GM15510 (cell line): ENCODE results near the gene PCMTD2.

ENCODE experiments used
- POLR2A ChIP-seq: IDR thresholded peaks from 3 replicates; pipeline ENCODE4 v1.6.1; 2011; ENCODE audit warnings: borderline replicate concordance; ENCODE audit not compliant: insufficient read length; ENCODE audit errors: extremely low read depth

The PCMTD2 gene

DNA sequence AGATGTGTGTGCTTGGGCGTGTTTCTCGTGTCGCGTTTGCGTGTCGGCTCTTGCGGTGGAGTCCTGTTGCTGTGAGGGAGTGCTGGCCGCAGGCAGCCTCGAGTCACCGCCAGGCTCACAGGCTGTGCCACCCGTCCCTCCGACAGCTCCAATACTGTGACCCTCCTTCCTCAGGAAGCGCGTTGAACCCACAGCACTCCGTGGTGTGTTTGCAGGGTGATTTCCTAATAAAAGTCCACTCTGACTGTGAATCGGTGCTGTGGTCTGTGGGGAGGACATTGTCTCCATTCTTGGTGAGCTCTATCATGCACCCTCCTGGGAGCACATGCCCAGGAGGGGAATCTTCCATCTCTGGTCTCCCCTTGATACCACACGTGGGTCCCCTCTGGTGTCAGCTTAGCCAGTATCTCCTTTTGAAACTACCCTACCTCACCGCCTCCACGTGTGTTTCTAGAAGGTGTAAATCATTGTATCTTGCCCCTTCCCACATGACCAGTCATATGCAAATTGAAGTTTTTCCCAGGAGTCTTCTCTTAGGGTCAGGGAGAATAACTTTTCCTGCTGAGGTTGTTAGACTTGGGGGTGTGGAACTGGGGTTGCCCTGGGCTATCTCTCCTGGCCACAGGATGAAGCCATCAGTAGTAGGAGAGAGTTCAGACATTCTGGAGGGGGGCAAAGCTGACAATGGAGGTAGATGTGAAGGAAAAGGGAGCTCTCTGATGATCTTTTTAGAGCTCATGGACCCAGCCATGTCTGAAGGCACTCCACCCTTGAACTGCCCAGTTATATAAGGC is 13.3 kb upstream of the PCMTD2 start:
- no peak for TF ChIP-seq POLR2A

DNA sequence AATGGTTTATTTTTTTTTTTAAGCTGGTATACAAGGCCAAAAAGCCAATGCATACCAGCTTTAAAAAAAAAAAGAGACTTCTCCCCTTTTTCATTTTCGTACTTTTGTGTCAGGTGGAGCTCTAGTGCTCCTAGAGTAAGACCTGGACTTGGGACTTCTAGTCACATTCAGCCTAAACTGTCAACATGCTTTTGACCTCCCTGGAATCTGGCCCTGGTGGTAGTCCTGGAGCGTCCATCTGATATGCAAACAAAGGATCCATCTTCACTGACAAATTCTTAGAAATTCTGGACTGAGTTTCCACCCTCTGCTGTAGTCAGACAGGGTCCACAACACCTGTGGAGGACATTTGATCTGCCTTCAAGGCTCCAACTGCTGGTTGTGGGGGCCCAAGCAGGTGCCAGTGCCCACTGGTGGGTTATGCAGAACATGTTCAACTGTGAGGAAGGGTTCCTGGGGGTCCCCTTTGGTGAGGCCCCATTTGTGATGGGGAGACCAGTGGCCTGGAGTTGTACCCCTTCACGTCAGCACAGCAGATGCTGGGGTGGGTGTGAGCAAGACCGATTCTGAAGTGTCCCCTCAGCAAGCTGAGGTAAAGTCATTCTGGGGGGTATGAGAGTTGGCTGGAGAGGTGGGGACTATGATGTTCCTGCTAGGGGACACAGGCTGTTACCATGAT is 12.6 kb upstream of the PCMTD2 start:
- TF ChIP-seq POLR2A: no peak

DNA sequence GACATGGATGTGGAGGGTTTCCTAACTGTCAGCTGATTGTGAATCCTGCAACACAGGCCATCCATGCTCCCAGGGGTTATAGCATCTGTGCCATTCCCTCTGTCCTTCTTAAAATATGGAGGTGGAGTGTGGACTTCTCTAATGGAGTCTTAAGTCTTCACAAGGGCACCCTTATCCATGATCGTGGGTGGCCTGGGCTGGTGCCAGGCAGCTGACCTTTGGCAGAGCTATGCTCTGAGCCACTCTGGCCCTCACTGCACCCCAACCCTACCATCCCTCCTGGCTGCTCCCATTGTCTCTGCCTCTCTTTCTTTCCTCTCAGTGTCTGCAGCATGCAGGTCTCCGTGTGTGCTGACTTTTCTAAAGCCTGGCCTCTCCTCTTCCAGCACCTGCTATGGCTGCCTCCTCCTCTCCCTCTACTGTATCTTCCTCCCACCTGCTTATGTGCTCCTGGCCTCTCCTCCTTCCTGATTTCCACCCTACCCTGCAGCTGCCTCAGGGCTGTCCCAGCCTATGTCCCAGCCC is 11.2 kb upstream of the PCMTD2 start:
- no peak for TF ChIP-seq POLR2A

DNA sequence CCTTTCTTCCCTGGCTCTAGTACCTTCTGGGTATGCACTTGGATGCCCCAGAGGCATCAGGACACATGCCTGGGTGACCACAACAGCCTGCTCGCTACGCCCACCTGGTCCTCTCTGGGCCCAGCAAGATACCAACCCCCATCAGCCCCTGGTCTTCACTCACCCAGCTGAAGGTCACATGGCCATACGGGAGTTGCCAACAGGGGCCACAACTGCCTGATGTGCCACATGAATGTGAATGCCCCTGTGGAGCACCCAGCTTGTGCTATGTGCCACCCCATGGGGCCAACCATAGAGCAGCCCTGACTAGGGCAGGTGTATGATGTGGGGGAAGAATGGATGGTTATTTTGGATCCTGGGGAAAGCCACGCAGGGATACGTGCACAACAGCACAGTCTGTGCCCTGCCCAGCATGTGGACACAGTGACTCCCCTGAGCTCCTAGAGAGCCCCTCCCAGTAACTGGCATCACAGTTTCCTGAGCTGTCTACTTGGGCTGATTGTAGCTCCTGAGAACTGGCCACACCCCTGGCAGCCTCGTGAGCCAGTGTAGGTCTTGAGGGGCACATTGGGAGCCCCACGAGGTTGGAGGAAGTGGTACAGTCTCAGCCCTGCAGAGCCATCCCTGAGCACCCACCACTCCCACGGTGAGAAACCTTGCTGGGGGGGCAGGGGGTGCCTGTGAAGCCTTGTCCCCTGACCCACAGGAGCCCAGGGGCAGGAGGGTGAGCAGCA is 10.5 kb upstream of the PCMTD2 start:
- no peak for TF ChIP-seq POLR2A

DNA sequence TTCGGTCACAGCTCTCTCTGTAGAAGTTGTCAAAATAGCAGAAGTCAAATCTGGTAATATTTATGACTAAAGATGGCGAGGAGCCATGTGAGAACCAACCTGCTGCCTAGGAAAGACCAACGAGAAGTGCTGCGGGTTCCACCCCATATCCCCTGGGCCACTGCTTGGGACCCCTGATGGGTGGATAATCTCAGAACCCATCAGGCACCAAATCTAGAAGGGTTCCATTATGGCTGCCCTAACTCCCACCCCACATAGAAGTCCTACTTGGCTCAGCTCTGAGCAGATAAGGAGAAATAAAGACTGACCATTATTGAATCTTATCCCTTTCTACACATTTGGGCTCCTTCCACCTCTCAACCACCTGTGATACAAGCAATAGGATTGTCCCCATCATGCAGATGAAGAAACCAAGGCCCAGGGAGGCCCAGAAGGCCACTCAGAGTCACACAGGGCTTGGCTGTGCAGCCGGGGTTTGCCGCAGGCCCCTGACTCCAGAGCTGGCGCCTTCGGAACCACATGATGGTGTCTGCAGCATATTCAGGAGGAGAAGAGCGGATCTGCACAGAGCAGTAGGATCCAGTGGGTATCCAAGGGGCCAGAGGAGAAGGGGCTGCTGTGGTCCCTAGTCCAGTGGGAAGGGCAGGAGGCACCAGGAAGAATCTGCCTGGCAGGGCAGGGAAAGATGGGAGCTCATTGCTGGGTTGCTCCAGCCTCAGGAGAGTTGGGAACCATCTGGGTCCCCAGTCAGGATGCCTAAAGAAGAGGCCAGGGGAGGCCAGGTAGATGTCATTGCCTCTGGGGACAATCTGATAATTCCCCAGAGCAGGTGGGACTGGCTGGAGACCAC is 9.6 kb upstream of the PCMTD2 start:
- TF ChIP-seq POLR2A: no peak

- no peak for TF ChIP-seq POLR2A
These were observed 8.8 kb upstream of the PCMTD2 start for GRCh38 chr20:64246616-64247306.

- no peak for TF ChIP-seq POLR2A
These were observed 8.3 kb upstream of the PCMTD2 start for GRCh38 chr20:64247307-64247618.

GRCh38 chr20:64247970-64248841 is 7.3 kb upstream of the PCMTD2 start:
- TF ChIP-seq POLR2A: no peak

- TF ChIP-seq POLR2A: no peak
These were observed 5.5 kb upstream of the PCMTD2 start for GRCh38 chr20:64250027-64250426.

DNA sequence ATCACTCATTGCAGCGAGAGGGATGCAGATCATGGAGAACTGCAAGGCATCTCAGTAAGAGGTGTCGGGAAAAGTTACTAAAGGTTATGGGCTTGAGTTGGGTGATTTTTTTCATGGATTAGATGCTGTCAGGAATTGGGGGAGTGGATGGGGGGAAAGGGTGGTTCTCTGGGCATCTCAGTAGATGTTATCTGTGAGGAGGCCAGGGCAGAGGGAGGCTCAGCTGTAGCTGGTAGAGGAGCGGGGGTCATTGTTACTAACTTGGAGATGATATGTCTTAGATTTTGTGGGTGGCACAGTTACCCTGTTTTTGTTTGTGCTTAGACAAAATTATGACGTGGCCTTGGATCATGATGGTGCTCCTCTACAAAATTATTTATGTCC is 2.6 kb upstream of the PCMTD2 start:
- TF ChIP-seq POLR2A: no peak

GRCh38 chr20:64253443-64253842 is 2.1 kb upstream of the PCMTD2 start:
- no peak for TF ChIP-seq POLR2A

GRCh38 chr20:64254156-64254555 is 1.4 kb upstream of the PCMTD2 start:
- TF ChIP-seq POLR2A: no peak

- TF ChIP-seq POLR2A: no peak
These were observed 782 bp upstream of the PCMTD2 start for GRCh38 chr20:64254571-64255360.

DNA sequence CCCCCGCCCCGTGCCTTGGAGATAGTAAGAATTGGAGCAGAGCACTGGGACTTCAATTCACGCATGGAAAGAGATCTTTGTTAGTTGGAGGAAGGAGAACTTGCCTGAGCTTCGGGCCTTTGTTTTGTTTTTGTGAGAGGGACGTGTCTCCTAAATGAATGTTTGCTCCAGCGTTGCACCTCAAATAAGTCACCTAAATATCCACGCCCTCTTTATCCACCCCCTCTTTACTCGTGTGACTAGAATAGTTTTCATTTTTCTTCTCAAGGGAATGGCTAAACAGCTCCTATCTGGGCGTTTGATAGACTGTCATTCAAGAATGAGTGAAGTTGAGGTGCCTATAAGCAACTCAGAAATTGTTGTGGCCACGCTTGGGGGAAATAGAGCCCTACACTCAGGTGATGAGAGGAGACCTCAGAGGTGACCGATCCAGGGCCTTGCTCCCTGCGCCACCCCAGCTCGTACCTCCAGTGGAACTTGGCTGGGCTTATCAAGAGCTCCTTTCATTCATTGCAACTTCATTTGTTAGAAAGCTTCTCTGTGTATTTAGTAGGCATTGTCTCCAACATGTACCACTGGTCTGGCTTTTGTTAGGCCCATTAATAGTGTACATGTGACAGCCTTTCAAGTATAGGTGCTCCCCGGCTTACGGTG is 861 bp downstream of the PCMTD2 start:
- TF ChIP-seq POLR2A: no peak
